Uterus (tissue), 4 donors: Measurements from ENCODE around the gene SAFB. TPM values are rescaled to one million over a fixed set of nuclear protein-coding genes. Genes with fewer than 3 reads are reported as not detected.
A peak's percentile ranks its signal among the peaks of the same experiment; 100 is the strongest.

ENCODE experiments used
- DNase-seq, 2 donors: peaks; one replicate each; pipeline ENCODE4 v3.0.0-alpha.2; 2019 to 2020
- H3K27ac ChIP-seq, 2 donors: fragments of 200-600 bp; sonication (generic); 1 replicate in 1 of 2; 2 replicates in 1 of 2; pipeline ENCODE4 v1.5.1; 2016 to 2018
- H3K27me3 ChIP-seq, 2 donors: fragments of 200-600 bp; sonication (generic); one replicate each; pipeline ENCODE4 v1.5.1; 2018 to 2019; ENCODE audit warnings: control low read depth in 1 of 2
- H3K36me3 ChIP-seq, 2 donors: fragments of 200-600 bp; sonication (generic); one replicate each; pipeline ENCODE4 v1.5.1; 2019; ENCODE audit warnings: control low read depth in 1 of 2
- H3K4me1 ChIP-seq, 2 donors: fragments of 200-600 bp; sonication (generic); one replicate each; pipeline ENCODE4 v1.5.1; 2018 to 2019; ENCODE audit warnings: control low read depth in 1 of 2
- H3K4me3 ChIP-seq, 2 donors: fragments of 200-600 bp; sonication (generic); 1 replicate in 1 of 2; 2 replicates in 1 of 2; pipeline ENCODE4 v1.5.1; 2018 to 2019; ENCODE audit warnings: mild to moderate bottlenecking in 1 of 2
- H3K9me3 ChIP-seq, 2 donors: fragments of 200-600 bp; sonication (generic); one replicate each; pipeline ENCODE4 v1.5.1; 2019; ENCODE audit warnings: control low read depth in 1 of 2
- CTCF ChIP-seq, 4 experiments: fragments of 200-600 bp in 2 of 4; fragments of 450-650 bp in 2 of 4; sonication (generic) in 2 of 4; IDR thresholded peaks; one replicate each; pipeline ENCODE4 v1.5.1; 2016 to 2019; ENCODE audit warnings: antibody characterized with exemption in 4 of 4, mild to moderate bottlenecking in 2 of 4, moderate library complexity in 1 of 4
- POLR2A ChIP-seq, 2 donors: fragments of 450-650 bp; IDR thresholded peaks; one replicate each; pipeline ENCODE4 v1.6.1; 2016; ENCODE audit warnings: antibody characterized with exemption in 2 of 2, mild to moderate bottlenecking in 1 of 2, moderate library complexity in 1 of 2
- intact Hi-C: fragments of 100-400 bp; cut with DNase I; formaldehyde crosslinking; loops from one replicate; pipeline ENCODE4 v1.15.1; 2023; ENCODE audit warnings: low total_unique reads
- total RNA-seq, 4 donors: library from RNA; depleted of rRNA in 3 of 4; stranded (reverse); fragments of >200 nt in 3 of 4; gene quantifications; one replicate each; pipeline versions ENCODE4 v1.1.0 to v1.2.4, GENCODE V29; 2014 to 2023
- donor health status: DM: yes; HTN: yes; CAD: no.

The SAFB gene
- total RNA-seq, 4 donors from 2014 or later = 35.9 to 129 (median 97.4) TPM

DNA sequence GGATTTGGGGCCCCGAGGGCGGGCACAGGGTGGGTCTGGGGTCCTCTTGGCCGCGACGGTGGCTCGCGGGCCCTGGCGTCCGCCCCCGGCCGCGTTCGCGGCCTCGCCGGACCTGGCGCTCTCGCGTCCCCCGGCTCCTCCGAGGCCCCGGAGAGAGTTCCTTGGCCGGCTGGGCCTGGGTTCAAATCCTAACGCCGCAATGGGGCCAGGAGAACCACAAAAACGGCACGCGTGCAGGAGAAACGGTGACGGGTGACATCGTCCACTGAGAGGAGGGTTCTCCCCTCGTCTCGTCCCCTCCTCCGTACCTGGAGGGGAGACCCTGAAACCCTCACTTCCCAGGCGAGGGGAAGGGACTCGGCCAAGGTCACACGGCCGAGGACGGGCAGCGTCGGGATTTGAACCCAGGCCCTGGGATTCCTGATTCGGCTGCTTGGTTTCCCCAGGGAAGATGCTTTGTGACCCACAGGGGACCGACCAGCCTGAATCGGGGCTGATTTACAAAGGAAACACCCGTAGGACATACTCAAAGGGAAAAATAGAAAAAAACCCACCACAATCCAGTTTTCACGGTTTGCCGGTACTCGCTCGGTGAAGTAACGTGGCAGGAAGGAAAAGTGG, 624 bp downstream of the SAFB start:
- DNase-seq = peak in 1 of 2 donors; percentile 20
- no peaks in the 10 kb centered on the region for H3K9me3 ChIP-seq
- H3K4me1 ChIP-seq = peaks cover 9 to 46% of the 10 kb centered on the region in 2 donors
- intact Hi-C loops = loop anchor here (10.0 kb wide), 1 partner anchor 51 kb away; no protein-coding TSS in a partner anchor
- no peaks in the 10 kb centered on the region for H3K27me3 ChIP-seq
- no peaks in the 10 kb centered on the region for H3K36me3 ChIP-seq
- TF ChIP-seq CTCF (IDR thresholded peaks at IDR 0.05) = no peak
- no peak for TF ChIP-seq POLR2A (IDR thresholded peaks at IDR 0.05)
- peak overlapping the region; percentile 68 to 98 for H3K4me3 ChIP-seq
- H3K27ac ChIP-seq = peak overlapping the region; percentile 86 to 98

GRCh38 chr19:5624018-5624663, 1.3 kb downstream of the SAFB start:
- Histone ChIP-seq H3K36me3 (no peaks in the 10 kb centered on the region), H3K9me3 (no peaks in the 10 kb centered on the region), H3K4me1 (peaks cover 9 to 44% of the 10 kb centered on the region in 2 donors), H3K27ac (peak overlapping the region; percentile 86 to 98), H3K27me3 (no peaks in the 10 kb centered on the region), H3K4me3 (peak overlapping the region; percentile 68 to 98)
- peak; percentile 37 to 39 for DNase-seq
- intact Hi-C loops = loop anchor here (10.0 kb wide), 1 partner anchor 51 kb away; no protein-coding TSS in a partner anchor
- no peak for TF ChIP-seq CTCF (IDR thresholded peaks at IDR 0.05)
- no peak for TF ChIP-seq POLR2A (IDR thresholded peaks at IDR 0.05)

GRCh38 chr19:5624741-5625278, 1.9 kb downstream of the SAFB start:
- peak overlapping the region; percentile 68 to 98 for H3K4me3 ChIP-seq
- TF ChIP-seq CTCF (IDR thresholded peaks at IDR 0.05) = no peak
- TF ChIP-seq POLR2A (IDR thresholded peaks at IDR 0.05) = no peak
- no peaks in the 10 kb centered on the region for H3K27me3 ChIP-seq
- intact Hi-C loops = loop anchor here (10.0 kb wide), 1 partner anchor 50 kb away; no protein-coding TSS in a partner anchor
- DNase-seq = no peak
- H3K27ac ChIP-seq = peak overlapping the region; percentile 86 to 98
- H3K9me3 ChIP-seq = no peaks in the 10 kb centered on the region
- peaks cover 9 to 37% of the 10 kb centered on the region in 2 donors for H3K4me1 ChIP-seq
- no peaks in the 10 kb centered on the region for H3K36me3 ChIP-seq

- Histone ChIP-seq H3K36me3 (no peaks in the 10 kb centered on the region), H3K4me1 (peaks cover 9 to 35% of the 10 kb centered on the region in 2 donors), H3K4me3 (no peak overlapping the region), H3K9me3 (no peaks in the 10 kb centered on the region), H3K27ac (no peak overlapping the region), H3K27me3 (no peaks in the 10 kb centered on the region)
- TF ChIP-seq CTCF (IDR thresholded peaks at IDR 0.05) (no peak), POLR2A (IDR thresholded peaks at IDR 0.05) (no peak)
- intact Hi-C loops = loop anchor here (10.0 kb wide), 1 partner anchor 49 kb away; no protein-coding TSS in a partner anchor
- DNase-seq = no peak
Observed at GRCh38 chr19:5625641-5626040, 2.8 kb downstream of the SAFB start.
